K562 (cell line): ENCODE measurements around the gene C21orf58. TPM values are rescaled to one million over a fixed set of nuclear protein-coding genes. Genes with fewer than 3 reads are reported as not detected.

ENCODE experiments used
- ATAC-seq: fragments of 200-7000 bp; cut with Tn5 transposase; 3 replicates; pipeline ENCODE4 v1.9.1; 2020; ENCODE audit warnings: moderate library complexity
- BruUV-seq: library from RNA; stranded (reverse); fragments of 400-500 nt; replicated peaks from 2 replicates; lab custom pipeline; 2021; lab: Mats Ljungman, UMichigan
- CTCF ChIA-PET: fragments of 300-600 bp; formaldehyde crosslinking; extraction: SDS; loops from one replicate; lab custom pipeline; 2021; ENCODE audit warnings: low intra/inter-chr PET ratio; lab: Yijun Ruan, JAX
- POLR2A ChIA-PET: fragments of 300-600, 350-650 bp; sonication (Branson Sonifier 250); formaldehyde crosslinking; extraction: SDS; loops from one replicate; lab custom pipeline; 2021; ENCODE audit warnings: antibody characterized with exemption, inconsistent platforms; lab: Yijun Ruan, JAX
- DNase-seq, 4 experiments: peaks; one replicate each; pipeline versions ENCODE4 v3.0.0 to v3.0.0-alpha.2; 2011 to 2018; ENCODE audit warnings: low spot score in 3 of 4, mixed read lengths in 3 of 4; ENCODE audit errors: extremely low read depth in 1 of 4
- FAIRE-seq: peaks from 2 replicates; lab custom pipeline; 2011; peaks lifted over from hg19 to GRCh38; lab: Jason Lieb, UNC
- H2AFZ ChIP-seq: 2 replicates; pipeline ENCODE4 v1.6.0; 2011; ENCODE audit warnings: low read depth, low read length, control low read depth, inconsistent platforms
- H3K27ac ChIP-seq: fragments of 200-600 bp; 3 replicates; pipeline ENCODE4 v1.8.0; 2011; ENCODE audit warnings: low read depth, mild to moderate bottlenecking, control low read depth, inconsistent platforms, low read length, moderate library complexity, mixed read lengths; ENCODE audit errors: extremely low read depth
- H3K27me3 ChIP-seq, 2 experiments: fragments of 300-600 bp in 1 of 2; 2 replicates in 1 of 2; 3 replicates in 1 of 2; pipeline versions ENCODE4 v1.6.0 to v1.8.0; 2011; ENCODE audit warnings: inconsistent platforms in 2 of 2, low read length in 2 of 2, mild to moderate bottlenecking in 1 of 2, mixed read lengths in 1 of 2, moderate library complexity in 1 of 2; ENCODE audit not compliant: control insufficient read depth in 2 of 2, insufficient read depth in 2 of 2
- H3K36me3 ChIP-seq: fragments of 300-600 bp; 3 replicates; pipeline ENCODE4 v1.8.0; 2011; ENCODE audit warnings: mild to moderate bottlenecking, low read length, inconsistent platforms; ENCODE audit not compliant: control insufficient read depth, insufficient read depth
- H3K4me1 ChIP-seq, 2 experiments: fragments of 200-600 bp in 1 of 2; replicated peaks in 1 of 2; 2 replicates in 1 of 2; 3 replicates in 1 of 2; pipeline versions ENCODE4 v1.5.1 to v1.8.0; 2011; ENCODE audit warnings: inconsistent platforms in 2 of 2, low read length in 2 of 2, mild to moderate bottlenecking in 1 of 2, mixed read lengths in 1 of 2, moderate library complexity in 1 of 2; ENCODE audit not compliant: control insufficient read depth in 2 of 2, insufficient read depth in 2 of 2
- H3K4me2 ChIP-seq: 2 replicates; pipeline ENCODE4 v1.6.1; 2011; ENCODE audit warnings: low read length, control low read depth, inconsistent platforms, mixed read lengths; ENCODE audit not compliant: insufficient read depth
- H3K4me3 ChIP-seq: fragments of 200-600 bp; sonication (generic), shearing (Covaris generic); 2 replicates; pipeline ENCODE4 v1.5.1; 2016; ENCODE audit warnings: control low read depth, inconsistent platforms
- H3K79me2 ChIP-seq: fragments of 200-600 bp; 3 replicates; pipeline ENCODE4 v1.8.0; 2011; ENCODE audit warnings: low read length, inconsistent platforms; ENCODE audit not compliant: control insufficient read depth, insufficient read depth
- H3K9ac ChIP-seq, 2 experiments: 2 replicates each; pipeline versions ENCODE4 v1.6.0 to v1.6.1; 2011; ENCODE audit warnings: low read depth in 2 of 2, low read length in 2 of 2, control low read depth in 1 of 2, inconsistent platforms in 1 of 2, mild to moderate bottlenecking in 1 of 2, mixed read lengths in 1 of 2; ENCODE audit not compliant: insufficient read depth in 1 of 2
- H3K9me1 ChIP-seq: one replicate; pipeline ENCODE4 v1.6.0; 2011; ENCODE audit warnings: inconsistent platforms, mild to moderate bottlenecking, low read length, moderate library complexity; ENCODE audit not compliant: control insufficient read depth, insufficient read depth
- H3K9me3 ChIP-seq: replicated peaks from 2 replicates; pipeline ENCODE4 v1.5.1; 2011; ENCODE audit warnings: low read depth, low read length, inconsistent platforms; ENCODE audit not compliant: control insufficient read depth, insufficient read depth
- H4K20me1 ChIP-seq: replicated peaks from 2 replicates; pipeline ENCODE4 v1.6.1; 2011; ENCODE audit warnings: low read length, inconsistent platforms, mixed read lengths; ENCODE audit not compliant: control insufficient read depth, insufficient read depth
- CBX3 ChIP-seq, 2 experiments: IDR thresholded peaks; 1 replicate in 1 of 2; 2 replicates in 1 of 2; pipeline ENCODE4 v1.6.1; 2012; ENCODE audit warnings: inconsistent platforms in 2 of 2, low read length in 2 of 2, borderline replicate concordance in 1 of 2, control low read depth in 1 of 2
- ERF ChIP-seq: fragments of 450-650 bp; formaldehyde crosslinking; IDR thresholded peaks from 2 replicates; pipeline ENCODE4 v1.4.0; 2020; ENCODE audit warnings: mild to moderate bottlenecking, mixed read lengths
- GTF2F1 ChIP-seq: IDR thresholded peaks from 2 replicates; pipeline ENCODE4 v1.6.1; 2011; ENCODE audit warnings: low read depth, low read length, improper control_type of control experiment
- NBN ChIP-seq: fragments of 450-650 bp; IDR thresholded peaks from 2 replicates; pipeline ENCODE4 v1.6.1; 2016; ENCODE audit warnings: low read depth, mild to moderate bottlenecking
- PRMT5 ChIP-seq: sonication (generic); formaldehyde crosslinking; IDR thresholded peaks from 2 replicates; pipeline ENCODE4 v1.5.0; 2020; ENCODE audit warnings: missing genetic modification reagents
- ZC3H4 ChIP-seq: sonication (generic); formaldehyde crosslinking; IDR thresholded peaks from 2 replicates; pipeline ENCODE4 v1.9.0; 2021; ENCODE audit warnings: missing genetic modification reagents, borderline replicate concordance
- WGBS: fragments of 100-300 bp; shearing (Covaris generic); methylation state at CpG from one replicate; pipeline ENCODE4 v1.1.6; 2016; ENCODE audit warnings: low coverage, mixed read lengths; ENCODE audit not compliant: insufficient coverage; ENCODE audit errors: missing lambda C conversion rate; 5-methylcytosine and 5-hydroxymethylcytosine counted together
- in situ Hi-C: fragments of 300-500 bp; cut with MboI; formaldehyde crosslinking; loops from 4 replicates; pipeline ENCODE4 v1.15.0; 2018; ENCODE audit warnings: inconsistent platforms, mixed read lengths
- intact Hi-C: fragments of 100-400 bp; cut with micrococcal nuclease; formaldehyde crosslinking; loops from 2 replicates; pipeline ENCODE4 v1.14.2; 2022
- polyA plus RNA-seq, 8 experiments: library from polyadenylated mRNA; depleted of rRNA in 4 of 8; stranded (reverse) in 5 of 8; unstranded in 3 of 8; fragments of >200 nt; fragmentation: Nextera tagmentation in 2 of 8; fragmentation: Illumina TruSeq in 1 of 8; extraction: Ambion mirVana in 2 of 8; extraction: Trizol in 1 of 8; gene quantifications; 2 replicates each; pipeline versions ENCODE4 v1.2.1 to v1.2.3, GENCODE V29; 2011 to 2014; ENCODE audit warnings: inconsistent platforms in 1 of 8, missing spikeins in 1 of 8
- total RNA-seq, 7 experiments: library from RNA; depleted of rRNA in 6 of 7; stranded (reverse); fragments of >200 nt in 6 of 7; fragmentation: Illumina TruSeq in 2 of 7; extraction: Trizol in 2 of 7; gene quantifications; 2 replicates each; pipeline versions ENCODE4 v1.2.1 to v1.2.3, GENCODE V29; 2011 to 2021; ENCODE audit warnings: low replicate concordance in 1 of 7
- TF ChIP-seq, protein P1 (sequence below): sonication (generic); formaldehyde crosslinking; IDR thresholded peaks from 2 replicates; pipeline ENCODE4 v1.8.0; 2022; ENCODE audit warnings: missing genetic modification reagents, mild to moderate bottlenecking, borderline replicate concordance
- TF ChIP-seq, protein P2 (sequence below): fragments of 200-800 bp; sonication (Bioruptor generic); IDR thresholded peaks from 2 replicates; pipeline ENCODE4 v1.6.1; 2017; ENCODE audit warnings: missing genetic modification characterization, missing compliant biosample characterization

The C21orf58 gene
- total and polyA plus RNA-seq, 9 of the 15 experiments (the other 6 are each of a cell fraction or from before 2014, with no cell fraction given): 1.2 to 30.5 (median 12.4) TPM

DNA sequence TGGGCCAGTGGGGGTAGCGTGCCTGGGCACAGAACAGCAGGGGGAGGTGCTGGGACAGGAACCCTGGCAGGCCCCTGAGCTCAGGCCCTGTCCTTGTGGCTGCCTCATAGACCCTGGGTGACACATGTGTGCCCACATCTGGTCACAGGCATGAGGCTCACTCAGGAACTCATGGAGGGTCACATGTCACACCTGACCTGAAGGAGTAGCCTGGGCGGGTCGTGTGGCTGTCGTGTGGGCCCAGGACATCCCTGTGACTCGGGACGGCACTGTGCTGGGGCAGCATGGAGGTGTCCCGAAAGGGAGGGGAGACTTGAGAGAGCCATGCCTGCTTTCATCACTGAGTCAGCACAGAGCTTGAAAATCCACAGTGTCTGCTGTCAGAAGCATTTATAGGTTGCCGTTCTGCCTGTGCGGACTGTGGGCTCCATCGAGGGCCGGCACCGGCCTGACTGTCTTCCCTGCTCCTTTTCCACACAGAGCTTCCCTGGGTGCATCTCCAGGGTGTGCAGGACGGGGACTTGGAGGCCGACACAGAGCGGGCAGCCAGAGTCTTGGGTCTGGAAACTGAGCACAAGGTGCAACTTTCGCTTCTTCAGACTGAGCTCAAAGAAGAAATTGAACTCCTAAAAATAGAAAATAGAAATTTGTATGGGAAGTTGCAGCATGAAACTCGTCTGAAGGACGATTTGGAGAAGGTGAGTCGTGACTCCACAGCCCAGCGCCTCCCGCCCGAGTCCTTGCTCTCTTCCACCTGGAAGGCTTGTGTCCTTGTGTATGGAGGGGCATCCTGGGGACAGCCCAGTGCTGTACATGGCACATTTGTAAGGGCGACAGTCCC, 33.0 kb upstream of the C21orf58 start:
- no peaks in the 10 kb centered on the region for H3K9me3 ChIP-seq
- no peak overlapping the region for H3K4me2 ChIP-seq
- peaks cover 5% of the 10 kb centered on the region; the same call in 1 of the 2 replicates for H4K20me1 ChIP-seq
- ChIA-PET POLR2A (no interaction called here), CTCF (no interaction called here)
- no peaks in the 10 kb centered on the region for H3K27me3 ChIP-seq
- no peaks in the 10 kb centered on the region for H3K79me2 ChIP-seq
- H3K4me1 ChIP-seq: peaks cover 0 to 11% of the 10 kb centered on the region in 2 experiments; a peak in 1 of 5 replicates
- no peak overlapping the region for H3K9ac ChIP-seq
- WGBS: 90% methylated on average over 22 of the region's 23 CpGs
- H3K9me1 ChIP-seq: peaks cover 10% of the 10 kb centered on the region
- intact Hi-C loops: no loop called here
- TF ChIP-seq ERF (CRISPR knock-in tag) (no peak), PRMT5 (CRISPR knock-in tag) (no peak), NBN (no peak), GTF2F1 (no peak), ZC3H4 (CRISPR knock-in tag) (no peak), CBX3 (IDR thresholded peaks at IDR 0.05; ENCODE audit: borderline replicate concordance in 1 of 2, low read length in 2 of 2) (no peak)
- TF ChIP-seq, protein P1, sequence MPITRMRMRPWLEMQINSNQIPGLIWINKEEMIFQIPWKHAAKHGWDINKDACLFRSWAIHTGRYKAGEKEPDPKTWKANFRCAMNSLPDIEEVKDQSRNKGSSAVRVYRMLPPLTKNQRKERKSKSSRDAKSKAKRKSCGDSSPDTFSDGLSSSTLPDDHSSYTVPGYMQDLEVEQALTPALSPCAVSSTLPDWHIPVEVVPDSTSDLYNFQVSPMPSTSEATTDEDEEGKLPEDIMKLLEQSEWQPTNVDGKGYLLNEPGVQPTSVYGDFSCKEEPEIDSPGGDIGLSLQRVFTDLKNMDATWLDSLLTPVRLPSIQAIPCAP: no peak
- TF ChIP-seq, protein P2, sequence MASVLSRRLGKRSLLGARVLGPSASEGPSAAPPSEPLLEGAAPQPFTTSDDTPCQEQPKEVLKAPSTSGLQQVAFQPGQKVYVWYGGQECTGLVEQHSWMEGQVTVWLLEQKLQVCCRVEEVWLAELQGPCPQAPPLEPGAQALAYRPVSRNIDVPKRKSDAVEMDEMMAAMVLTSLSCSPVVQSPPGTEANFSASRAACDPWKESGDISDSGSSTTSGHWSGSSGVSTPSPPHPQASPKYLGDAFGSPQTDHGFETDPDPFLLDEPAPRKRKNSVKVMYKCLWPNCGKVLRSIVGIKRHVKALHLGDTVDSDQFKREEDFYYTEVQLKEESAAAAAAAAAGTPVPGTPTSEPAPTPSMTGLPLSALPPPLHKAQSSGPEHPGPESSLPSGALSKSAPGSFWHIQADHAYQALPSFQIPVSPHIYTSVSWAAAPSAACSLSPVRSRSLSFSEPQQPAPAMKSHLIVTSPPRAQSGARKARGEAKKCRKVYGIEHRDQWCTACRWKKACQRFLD (CRISPR knock-in tag): no peak
- H3K27ac ChIP-seq: no peak overlapping the region
- no TSS peak for BruUV-seq
- H2AFZ ChIP-seq: no peak overlapping the region
- H3K4me3 ChIP-seq: no peak overlapping the region
- DNase-seq (no peak), ATAC-seq (no peak), FAIRE-seq (no peak)
- peaks cover 82% of the 10 kb centered on the region; the same call in 2 of the 3 replicates for H3K36me3 ChIP-seq
- in situ Hi-C loops: no loop called here
